GM18870 (cell line): ENCODE results near the gene CLCA4.

Source experiments
- ATAC-seq: cut with Tn5 transposase; IDR thresholded peaks from one replicate; pipeline ENCODE4 v1.9.1; 2021; ENCODE audit warnings: moderate library complexity; ENCODE audit not compliant: unreplicated experiment

Gene CLCA4, protein sequence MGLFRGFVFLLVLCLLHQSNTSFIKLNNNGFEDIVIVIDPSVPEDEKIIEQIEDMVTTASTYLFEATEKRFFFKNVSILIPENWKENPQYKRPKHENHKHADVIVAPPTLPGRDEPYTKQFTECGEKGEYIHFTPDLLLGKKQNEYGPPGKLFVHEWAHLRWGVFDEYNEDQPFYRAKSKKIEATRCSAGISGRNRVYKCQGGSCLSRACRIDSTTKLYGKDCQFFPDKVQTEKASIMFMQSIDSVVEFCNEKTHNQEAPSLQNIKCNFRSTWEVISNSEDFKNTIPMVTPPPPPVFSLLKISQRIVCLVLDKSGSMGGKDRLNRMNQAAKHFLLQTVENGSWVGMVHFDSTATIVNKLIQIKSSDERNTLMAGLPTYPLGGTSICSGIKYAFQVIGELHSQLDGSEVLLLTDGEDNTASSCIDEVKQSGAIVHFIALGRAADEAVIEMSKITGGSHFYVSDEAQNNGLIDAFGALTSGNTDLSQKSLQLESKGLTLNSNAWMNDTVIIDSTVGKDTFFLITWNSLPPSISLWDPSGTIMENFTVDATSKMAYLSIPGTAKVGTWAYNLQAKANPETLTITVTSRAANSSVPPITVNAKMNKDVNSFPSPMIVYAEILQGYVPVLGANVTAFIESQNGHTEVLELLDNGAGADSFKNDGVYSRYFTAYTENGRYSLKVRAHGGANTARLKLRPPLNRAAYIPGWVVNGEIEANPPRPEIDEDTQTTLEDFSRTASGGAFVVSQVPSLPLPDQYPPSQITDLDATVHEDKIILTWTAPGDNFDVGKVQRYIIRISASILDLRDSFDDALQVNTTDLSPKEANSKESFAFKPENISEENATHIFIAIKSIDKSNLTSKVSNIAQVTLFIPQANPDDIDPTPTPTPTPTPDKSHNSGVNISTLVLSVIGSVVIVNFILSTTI

DNA sequence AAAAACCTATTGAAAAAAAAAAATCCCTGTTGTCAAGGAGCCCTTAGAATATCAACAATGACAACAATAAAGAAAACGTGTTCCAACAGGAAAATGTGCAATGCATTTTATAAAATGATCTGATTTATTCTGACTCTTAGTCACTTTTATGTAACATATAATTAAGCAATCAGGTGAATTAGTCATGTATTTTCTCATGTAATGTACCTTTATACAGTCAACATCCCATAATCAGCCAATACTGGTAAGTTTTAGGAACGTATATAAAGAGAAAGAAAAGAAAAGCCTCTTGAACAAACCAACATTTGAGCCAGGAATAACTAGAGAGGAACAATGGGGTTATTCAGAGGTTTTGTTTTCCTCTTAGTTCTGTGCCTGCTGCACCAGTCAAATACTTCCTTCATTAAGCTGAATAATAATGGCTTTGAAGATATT, at the start of gene CLCA4:
Gene CLCA4 (plus strand): TSS at position 292 of the 435 bp plus-strand sequence. CDS start 42 bp downstream, at position 334.
- no peak for ATAC-seq

DNA sequence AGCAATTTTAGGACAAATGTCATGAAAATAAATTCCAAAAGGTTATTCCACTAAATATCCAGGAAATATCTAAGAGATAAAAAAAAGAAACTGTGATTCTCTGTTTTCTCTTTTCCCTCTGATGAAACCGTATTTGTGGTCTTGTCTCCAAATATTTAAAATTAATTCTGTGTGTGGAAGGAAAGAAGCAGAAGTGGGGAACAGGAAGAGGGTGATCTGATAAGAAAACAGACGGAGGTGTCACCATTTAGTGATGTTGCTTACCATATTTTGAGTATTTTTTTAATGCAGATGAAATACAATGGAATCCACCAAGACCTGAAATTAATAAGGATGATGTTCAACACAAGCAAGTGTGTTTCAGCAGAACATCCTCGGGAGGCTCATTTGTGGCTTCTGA, 48.6 kb upstream of the CLCA4 start:
- ATAC-seq = no peak

DNA sequence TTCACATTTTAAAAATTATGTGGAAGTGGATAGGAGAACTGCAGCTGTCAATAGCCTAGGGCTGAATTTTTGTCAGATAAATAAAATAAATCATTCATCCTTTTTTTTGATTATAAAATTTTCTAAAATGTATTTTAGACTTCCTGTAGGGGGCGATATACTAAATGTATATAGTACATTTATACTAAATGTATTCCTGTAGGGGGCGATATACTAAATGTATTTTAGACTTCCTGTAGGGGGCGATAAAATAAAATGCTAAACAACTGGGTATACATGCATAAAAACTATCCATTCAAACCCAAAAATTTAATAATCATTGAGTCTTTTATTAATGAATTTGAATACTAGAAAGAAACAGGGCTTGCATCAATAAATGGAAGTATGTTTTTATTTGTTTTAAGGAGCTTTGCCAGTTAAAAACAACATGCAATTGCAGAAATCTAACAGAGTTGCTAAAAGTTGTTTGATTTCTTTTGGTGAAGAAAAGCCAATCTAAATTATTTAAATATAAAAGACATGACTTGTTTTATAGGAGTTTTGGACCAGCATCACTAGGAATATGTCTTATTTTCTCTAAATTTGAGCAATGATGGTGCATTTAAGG, 46.8 kb upstream of the CLCA4 start:
- ATAC-seq = no peak

DNA sequence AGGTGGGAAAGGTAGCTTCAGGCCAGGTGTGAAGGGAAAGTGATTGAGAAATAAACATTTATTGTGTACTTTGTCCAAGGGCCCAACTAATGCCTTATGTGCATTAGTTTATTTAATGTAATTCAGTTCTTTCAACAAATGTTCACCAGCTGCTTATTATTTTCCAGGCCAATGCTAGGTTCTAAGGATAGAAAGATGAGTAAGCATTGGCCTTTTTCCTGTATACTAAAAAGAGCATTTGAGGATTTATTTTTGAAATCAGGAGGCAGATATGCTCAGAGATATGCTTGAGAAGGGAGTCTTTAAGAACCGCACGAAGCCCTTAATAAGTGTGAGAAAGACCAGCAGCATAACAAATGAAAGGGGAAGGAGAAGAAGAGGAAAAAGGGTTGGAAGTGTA, 46.2 kb upstream of the CLCA4 start:
- no peak for ATAC-seq

DNA sequence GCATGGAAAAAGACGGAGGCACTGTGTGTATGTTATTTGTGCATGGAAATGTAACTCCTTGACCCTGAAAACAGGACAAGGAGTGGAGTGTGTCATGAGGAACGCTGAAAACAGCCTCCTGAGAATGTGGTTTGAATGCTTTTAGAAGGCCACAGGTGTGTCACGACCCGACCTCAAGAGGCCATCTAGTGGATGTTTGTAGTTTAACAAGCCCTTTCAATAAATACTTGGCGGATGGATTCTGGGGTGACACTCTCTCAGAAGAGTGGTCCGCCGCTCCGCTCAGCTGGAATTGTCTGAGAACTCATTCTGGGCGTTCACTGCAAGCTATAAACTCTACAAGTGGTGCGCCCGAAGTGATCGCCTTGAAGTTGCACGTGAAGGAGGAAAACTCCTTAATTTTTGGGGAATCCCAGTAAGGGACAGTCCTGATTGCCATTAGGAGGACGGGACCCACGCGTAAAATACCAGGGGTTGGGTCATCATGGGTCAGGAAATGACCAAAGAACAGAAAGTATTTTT, 44.7 kb upstream of the CLCA4 start:
- ATAC-seq = peak; percentile 68

DNA sequence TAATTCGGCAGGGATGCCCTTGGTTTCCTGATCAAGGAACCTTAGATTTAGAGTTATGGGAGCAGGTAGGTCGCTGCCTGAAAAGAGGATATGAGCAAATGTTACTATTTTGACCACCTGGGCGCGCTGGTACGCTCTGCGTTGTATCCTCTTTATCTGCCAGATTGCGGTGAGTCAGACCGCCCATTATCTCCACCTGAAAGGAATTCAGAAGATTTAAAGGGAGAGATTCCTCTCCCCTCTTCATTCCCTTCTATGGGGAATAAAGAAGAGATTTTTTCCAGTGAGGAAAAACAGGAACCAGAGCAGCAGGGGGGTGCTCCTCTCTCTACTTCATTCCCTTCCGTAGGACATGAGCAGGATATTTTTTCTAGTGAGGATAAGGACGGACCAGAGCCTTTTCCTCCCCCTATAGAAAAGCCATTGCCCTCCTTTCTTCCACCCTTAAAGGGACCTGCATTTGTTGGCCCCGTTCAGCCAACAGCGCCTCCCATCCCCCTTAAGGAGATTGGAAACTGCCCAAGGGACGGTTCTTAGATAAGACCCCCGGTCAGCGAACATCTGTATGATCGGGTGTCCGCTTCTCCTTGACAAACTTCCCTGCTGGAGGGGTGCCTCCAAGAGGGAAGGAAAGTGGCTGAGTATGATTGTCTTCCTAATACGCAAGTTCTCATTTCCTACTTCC, 44.0 kb upstream of the CLCA4 start:
- ATAC-seq = peak; percentile 35

DNA sequence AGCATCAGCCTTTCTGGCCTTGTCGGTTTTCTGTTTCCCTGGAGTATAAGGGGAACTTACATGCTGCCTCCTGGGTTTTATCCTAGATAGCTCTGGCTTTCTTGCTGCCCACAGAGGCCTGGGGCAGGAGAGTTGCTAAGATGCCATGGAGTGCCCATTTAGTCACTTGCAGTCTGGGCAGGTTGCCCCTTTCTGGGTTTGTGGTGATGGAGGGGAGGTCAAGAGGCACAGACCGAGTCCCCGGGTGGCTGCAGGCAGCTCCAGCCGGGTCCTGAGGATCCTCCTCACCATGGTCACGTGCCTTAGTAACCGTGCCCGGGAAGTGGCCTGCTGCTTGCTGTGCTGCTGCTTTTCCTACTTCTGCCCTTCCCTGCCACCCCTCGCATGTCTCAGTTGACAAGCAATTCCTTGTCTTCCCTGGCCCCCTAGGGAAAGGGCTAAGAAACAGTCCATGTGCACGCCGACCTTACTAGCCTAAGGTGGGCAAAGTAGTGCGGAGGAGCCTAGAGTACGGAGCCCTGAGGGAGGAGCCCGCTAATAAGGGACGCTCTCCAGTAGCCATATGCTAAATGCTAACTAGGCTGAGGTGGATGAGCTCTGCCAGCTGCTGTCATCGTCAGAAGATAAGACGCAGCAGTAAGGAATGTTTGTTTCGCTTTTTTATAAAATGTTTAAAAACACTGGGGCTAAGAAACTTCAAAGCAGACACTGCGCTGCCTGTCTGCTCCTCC, 43.3 kb upstream of the CLCA4 start:
- ATAC-seq = no peak

DNA sequence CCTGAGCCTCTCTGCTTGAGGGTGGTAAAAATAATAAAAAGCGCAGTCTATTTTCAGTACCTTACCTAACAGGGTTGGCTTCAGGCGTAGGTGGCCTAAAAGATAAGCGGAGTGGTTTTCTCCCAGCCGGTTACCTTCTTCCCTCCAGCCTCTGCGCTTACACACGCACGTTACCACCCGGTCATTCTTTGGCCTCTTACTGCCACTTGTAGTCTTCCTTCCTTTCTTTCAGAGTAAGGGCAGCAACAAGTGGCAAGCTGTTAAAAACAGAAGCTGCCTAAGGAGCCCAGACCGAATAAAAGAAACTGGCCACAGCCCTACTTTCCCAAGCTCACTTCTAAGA, 42.8 kb upstream of the CLCA4 start:
- no peak for ATAC-seq

DNA sequence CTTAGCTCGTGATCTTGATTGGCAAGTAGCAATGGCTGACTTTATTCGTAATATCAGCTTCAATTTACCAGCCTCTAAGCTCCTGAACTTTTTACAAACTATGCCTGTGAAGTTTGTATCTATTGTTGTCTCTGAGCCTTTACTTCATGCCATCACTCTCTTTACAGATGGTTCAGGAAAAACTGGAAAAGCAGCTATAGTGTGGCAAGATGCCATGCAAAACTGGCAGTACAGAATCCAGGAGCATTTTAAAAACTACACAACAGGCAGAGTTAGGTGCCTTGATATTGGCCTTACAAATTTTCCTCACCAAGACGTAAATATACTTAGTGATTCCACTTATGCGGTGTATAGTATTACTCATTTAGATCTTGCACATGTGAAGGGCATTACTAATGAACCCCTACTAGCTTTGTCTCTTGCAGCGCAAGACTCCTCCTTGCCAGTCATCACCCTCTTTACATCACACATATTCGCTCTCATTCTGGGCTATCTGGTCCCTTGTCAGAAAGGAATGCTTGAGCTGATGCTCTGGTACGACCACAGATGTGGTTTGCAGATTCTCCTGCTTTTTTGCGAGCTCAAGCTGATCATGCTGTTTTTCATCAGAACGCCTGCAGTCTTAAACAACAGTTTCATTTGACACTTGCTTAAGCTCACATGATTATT, 41.8 kb upstream of the CLCA4 start:
- ATAC-seq = no peak

DNA sequence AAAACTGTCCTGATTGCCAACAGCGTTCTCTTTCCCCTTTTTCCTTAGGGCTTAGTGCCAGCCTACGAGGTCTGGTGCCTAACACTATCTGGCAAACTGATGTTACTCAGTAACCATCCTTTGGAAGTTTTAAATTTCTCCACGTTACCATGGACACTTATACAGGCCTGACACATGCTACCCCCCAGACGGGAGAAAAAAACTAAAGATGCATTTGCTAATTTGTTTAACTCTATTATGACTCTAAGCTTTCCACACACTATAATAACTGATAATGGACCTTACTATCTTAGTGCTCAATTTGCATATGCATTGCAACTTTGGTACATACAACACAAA, 41.3 kb upstream of the CLCA4 start:
- ATAC-seq = no peak

DNA sequence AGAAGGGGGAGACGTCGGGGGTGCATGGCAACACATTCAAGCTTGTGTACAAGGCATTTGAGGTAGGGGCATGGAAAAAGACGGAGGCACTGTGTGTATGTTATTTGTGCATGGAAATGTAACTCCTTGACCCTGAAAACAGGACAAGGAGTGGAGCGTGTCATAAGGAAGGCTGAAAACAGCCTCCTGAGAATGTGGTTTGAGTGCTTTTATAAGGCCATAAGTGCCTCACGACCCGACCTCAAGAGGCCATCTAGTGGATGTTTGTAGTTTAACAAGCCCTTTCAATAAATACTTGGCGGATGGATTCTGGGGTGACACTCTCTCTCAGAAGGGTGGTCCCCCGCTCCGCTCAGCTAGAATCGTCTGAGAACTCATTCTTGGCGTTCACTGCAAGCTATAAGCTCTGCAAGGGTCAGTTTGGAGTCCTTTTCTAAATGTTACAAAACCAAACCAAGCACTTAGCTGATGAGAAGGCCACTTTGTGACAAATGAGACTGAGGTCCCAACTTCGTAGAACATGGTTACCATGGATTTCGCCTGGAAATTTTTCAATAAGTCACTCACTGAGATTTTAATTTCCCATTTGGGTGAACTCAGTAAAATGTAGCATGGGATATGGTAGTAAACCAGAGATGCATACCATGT, 38.8 kb upstream of the CLCA4 start:
- peak; percentile 45 for ATAC-seq

DNA sequence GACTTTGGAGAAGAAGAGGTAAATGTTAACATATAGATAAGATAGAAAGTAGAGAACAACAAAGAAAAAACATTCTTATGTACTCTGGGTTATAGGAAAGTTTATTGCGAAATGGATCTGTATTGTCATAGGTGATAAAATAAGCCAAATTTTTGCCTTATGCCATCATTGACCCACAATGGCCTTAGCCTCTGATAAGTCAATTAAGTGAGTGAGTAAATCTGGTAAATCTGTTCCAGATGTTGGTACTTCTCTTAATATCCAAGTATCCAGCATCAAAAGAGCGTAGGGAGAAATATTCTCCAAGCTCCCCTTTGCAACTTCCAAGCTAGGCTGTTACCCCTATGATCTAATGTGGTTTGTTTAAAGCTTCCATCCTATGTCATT, 38.3 kb upstream of the CLCA4 start:
- ATAC-seq = no peak

DNA sequence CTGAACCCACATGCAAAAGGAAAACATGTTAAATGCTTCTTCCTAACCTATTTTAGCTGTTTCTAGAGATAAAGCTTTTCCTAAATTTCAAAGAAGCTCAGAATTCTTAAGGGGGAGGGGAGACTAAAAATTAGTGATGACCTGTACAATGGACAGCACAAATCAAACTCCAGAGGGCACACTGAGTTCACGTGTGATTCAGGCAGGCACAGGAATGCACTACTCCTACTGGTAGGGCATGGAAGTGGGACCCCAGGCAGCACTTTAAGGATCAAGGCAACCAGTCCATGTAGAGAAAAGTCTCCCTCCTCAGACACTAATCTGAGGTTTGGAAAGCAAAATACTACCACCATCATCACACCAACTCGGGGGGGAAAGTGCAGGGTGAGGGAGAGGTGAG, 31.3 kb upstream of the CLCA4 start:
- no peak for ATAC-seq

DNA sequence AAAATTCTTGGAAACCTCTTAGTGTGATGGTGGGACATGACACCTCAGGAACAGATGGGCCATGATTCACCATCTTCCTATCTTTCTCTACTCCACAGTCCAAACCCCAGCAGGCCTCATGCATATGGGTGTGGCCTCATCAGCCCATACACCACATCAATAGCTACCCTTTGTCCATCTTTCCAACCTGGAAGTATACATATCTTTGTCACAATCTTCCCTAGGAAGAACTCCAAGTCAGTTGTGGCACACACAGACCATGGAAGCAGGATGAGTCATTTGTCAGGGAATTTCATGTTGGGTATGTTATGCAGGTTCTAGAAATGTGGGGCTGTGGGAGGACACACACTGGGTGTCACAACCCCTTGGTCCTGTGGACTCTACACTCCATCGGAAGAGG, 30.5 kb upstream of the CLCA4 start:
- no peak for ATAC-seq

DNA sequence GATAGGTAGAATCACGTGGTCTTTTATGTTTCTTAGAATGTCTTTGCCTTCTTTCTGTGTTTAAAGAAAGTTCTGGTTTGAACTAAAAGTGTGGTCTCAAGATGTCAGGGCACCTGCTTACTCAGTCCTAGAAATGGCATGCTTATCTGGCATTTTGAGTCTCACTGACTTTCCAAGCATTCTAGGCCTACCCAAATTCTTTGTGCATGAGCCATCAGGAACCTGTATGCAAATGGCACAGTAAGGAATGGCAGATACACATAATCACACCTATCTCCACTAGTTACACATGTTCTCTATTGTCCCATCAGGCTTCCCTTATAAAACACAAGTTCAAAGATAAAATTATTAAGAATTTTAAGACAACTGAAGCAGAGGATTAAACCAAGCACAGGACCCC, 29.5 kb upstream of the CLCA4 start:
- no peak for ATAC-seq

DNA sequence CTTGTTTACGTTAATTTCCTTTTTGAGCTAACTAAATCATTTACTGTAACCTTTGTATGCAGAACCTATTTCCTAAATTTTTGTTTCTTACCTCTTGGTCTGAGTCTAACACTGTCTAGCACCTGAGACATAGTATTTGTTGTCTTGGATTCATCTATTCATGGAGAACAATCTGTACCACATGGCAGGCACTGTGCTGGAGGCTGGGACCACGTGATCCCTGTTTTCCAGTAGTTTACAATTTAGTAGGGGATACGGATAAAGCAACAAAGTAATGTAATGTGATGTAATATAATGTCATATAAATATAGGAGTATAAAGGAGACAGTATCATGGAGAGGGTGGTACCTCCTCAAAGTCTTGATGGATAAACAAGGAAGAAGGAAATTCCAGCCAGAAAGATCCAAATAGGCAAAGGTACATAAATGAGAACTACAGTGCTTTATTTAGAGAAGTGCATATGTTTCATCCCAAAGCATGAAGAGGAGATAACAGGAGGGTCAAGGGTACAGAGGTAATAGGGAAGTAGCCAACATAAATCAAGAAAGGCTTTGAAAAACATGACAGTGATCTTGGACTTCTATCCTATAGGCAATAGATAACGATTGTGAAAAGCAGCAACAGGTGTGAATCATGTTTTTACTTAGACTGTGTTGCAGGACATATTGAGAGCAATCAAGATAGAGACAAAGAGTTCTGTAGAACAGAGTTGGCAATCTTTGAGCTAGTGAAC, 25.9 kb upstream of the CLCA4 start:
- no peak for ATAC-seq

DNA sequence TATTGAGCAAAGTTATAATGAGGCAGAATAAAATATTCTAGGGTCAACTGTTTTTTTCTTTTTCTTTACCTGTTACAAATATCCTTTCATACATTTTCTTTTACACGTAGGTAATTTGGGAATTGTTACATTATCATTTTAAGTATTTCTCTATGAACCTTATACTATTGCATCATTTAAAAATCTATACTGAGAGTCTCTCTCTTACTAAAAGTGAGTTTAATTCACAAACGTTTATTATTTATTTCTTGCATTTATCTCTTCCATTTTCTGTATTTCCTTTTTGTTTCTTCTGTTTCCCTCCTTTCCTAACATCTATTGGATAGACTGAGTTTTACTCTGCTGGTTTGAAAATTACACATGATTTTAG, 25.4 kb upstream of the CLCA4 start:
- no peak for ATAC-seq

DNA sequence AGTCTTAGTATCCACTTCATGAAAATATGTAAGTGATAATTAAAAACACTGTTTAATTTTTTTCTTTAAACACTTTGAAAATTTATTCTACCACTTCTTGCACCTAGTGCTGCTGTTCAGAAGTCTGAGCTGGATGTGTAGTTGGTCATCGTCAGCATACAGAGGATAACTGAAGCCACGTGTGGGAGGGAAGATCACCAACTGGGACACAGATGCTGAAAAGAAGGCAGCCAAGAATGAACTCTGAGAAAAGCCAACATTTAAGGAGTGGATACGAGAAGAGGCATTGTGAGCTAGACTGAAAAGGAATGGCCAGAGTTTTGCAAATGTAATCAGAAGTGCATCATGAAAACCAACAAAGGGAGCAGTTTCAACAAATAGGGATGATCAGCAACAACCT, 24.6 kb upstream of the CLCA4 start:
- ATAC-seq = no peak
